GM19467 (cell line): Measurements from ENCODE around the gene ECHS1.
"Not testable (repeated sequence)": the region's sequence is repeated elsewhere in the genome, so short reads cannot be mapped to it uniquely, and the experiment has no call there.

Experiments used
- ATAC-seq: cut with Tn5 transposase; IDR thresholded peaks from one replicate; pipeline ENCODE4 v1.9.1; 2021; ENCODE audit warnings: mild to moderate bottlenecking, moderate library complexity; ENCODE audit not compliant: unreplicated experiment

Gene ECHS1

GRCh38 chr10:133400624-133401424 is 27.7 kb upstream of the ECHS1 start:
- no peak for ATAC-seq

DNA sequence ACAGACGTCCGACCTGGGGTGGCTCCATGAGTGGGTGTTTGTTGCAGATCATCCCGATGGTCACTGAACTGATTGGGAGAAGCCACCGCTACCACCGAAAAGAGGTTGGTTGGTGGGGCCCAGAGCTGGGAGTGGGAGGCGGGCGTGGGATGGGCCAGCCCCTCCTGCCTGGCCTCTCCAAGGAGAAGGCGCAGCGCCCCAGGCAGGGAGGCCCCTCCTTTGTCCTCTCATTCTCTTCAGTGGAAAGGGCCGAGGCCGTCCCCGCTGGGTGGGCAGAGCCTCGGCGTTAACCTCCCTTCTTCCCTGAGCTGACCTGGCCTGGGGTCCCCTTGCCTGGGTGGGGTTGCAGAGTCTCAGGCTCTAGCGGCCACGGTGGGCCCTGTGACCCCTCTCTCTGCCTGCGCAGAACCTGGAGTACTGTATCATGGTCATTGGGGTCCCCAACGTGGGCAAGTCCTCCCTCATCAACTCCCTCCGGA is 26.0 kb upstream of the ECHS1 start:
- no peak for ATAC-seq

DNA sequence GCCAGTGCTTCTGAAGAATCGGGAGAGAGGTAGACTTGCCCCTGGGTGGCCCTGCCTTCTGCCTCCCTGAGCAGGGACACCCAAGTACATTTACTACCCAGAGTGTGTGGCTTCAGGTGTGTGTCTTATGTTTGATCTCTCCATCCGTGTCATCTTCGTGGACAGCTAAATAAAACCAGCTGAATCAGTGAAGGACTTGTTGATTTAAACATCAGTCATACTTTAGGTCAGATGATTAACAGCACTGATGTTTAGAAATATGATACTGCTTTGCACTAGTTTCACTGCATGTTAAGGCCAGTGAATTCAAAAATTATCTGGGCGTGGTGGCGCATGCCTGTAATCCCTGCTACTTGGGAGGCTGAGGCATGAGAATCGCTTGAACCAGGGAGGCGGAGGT is 24.8 kb upstream of the ECHS1 start:
- ATAC-seq = no peak

- no peak for ATAC-seq
These were observed 23.0 kb upstream of the ECHS1 start for GRCh38 chr10:133396035-133396624.

GRCh38 chr10:133394801-133395221 is 21.7 kb upstream of the ECHS1 start:
- no peak for ATAC-seq

GRCh38 chr10:133394064-133394663 is 21.0 kb upstream of the ECHS1 start, which contains the start of gene MTG1:
MTG1 (plus strand) TSS chr10:133394157; CDS start chr10:133394221, 64 bp downstream.
- ATAC-seq = peak; percentile 70

DNA sequence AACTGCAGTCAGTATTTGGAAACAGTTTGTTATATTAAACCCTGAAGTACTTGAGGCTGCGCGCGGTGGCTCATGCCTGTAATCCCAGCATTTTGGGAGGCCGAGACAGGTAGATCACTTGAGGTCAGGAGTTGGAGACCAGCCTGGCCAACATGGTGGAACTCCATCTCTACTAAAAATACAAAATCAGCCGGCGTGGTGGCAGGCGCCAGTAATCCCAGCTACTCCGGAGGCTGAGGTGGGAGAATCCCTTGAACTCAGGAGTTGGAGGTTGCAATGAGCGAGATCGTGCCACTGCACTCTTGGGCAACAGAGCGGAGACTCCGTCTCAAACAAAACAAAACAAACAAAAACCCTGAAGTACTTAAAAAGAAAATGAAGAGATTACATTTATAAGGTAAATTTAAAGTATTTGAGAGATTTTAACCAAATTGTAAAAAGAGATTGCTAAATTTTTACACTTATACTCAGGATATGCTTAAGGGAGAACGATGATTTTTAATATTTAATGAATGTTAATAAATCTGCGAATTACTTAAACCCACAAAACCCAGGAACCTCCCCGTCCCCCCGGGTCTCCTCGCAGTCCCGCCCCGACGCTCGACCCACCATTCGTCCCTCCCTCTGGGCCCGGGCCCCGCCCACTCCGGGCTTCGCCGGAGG is 20.4 kb upstream of the ECHS1 start:
- ATAC-seq = no peak

DNA sequence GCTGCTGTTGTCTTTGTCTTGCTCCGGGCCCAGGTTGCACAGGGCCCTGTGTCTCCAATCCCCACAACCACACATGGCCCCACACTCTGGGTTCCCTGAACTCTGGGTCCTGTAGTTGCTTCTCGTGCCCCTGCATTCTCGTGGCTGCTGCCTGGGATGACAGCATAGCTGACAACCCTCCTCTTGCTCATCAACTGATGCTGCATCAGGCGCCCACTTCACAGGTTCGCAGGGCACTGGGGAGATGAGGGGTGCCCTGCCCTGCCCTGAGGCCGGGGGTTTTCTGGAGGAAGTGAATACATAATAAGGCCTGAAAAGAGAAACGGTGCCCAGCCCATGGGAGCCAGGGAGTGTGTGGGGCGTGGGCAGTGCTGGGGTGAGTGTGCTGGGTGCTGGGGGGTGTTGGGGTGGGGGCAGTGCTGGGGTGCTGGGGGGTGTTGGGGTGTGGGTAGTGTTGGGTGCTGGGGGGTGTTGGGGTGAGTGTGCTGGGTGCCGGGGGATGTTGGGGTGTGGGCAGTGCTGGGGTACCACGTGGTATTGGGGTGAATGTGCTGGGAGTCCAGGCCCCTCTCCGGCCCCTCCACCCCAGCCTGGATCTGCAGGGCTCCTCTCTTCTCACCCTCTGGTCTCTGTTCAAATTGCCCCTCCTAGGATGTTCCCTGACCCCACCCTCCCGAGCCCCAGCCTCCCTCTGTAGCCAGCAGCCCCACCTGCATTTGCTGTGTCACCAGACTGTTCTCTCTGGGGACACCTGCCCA is 18.8 kb upstream of the ECHS1 start:
- ATAC-seq = no peak

GRCh38 chr10:133391249-133391635 is 18.1 kb upstream of the ECHS1 start:
- no peak for ATAC-seq

- no peak for ATAC-seq
These were observed 17.6 kb upstream of the ECHS1 start for GRCh38 chr10:133390597-133391248.

DNA sequence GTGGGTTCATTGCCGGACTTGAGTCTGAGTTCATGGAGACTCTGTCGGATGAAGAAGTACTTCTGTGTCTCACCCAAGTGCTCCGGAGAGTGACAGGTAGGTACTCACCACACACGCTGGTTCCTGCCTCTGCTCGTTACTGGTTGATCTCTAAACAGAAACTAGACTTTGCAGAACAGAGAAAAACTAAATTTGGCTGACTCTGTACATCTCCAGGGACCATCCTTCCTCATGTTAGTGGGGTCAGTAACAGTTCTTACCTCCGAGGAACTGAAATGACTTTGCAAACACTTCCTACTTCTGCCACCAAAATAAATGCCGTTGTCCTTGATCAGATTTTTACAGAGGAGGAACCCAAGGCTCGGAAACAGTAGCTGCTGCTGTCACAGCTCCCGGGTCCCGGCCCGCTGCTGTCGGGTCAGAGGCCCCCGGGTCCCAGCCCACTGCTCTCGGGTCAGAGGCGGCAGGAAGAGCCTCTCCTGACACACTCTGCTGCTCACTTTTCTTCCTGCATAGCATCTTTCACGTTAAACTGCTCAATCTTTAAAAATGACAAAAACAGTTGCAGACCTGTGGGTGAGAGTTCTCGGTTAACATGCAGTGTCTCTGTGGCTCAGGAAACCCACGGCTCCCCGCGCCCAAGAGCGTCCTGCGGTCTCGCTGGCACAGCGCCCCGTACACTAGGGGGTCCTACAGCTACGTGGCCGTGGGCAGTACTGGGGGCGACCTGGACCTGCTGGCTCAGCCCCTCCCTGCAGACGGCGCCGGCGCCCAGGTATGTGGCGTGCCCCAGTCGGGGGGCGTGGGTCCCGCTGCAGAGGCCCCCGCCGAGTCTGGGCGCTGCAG is 16.0 kb upstream of the ECHS1 start:
- ATAC-seq = peak; percentile 77

- peak; percentile 5 for ATAC-seq
These were observed 15.2 kb upstream of the ECHS1 start for GRCh38 chr10:133388236-133388972.

- not testable (repeated sequence) for ATAC-seq
These were observed 13.8 kb upstream of the ECHS1 start for GRCh38 chr10:133386951-133387350.

DNA sequence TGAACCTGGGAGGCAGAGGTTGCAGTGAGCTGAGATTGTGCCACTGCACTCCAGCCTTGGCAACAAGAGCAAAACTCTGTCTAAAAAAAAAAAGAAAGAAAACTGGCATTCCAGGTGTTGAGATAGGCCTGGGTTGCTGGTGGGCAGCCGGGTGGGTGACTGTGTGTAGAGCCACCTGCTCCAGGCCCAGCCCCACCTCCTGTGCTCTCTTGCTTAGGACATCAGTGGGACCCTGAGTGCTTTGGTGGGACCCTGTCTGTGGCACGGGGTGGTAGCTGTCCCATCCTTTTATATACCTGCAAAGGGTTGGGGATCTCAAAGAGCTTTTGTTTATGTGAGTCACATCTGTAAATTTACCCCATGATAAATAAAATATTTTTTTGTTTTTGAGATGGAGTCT is 12.1 kb upstream of the ECHS1 start:
- no peak for ATAC-seq

DNA sequence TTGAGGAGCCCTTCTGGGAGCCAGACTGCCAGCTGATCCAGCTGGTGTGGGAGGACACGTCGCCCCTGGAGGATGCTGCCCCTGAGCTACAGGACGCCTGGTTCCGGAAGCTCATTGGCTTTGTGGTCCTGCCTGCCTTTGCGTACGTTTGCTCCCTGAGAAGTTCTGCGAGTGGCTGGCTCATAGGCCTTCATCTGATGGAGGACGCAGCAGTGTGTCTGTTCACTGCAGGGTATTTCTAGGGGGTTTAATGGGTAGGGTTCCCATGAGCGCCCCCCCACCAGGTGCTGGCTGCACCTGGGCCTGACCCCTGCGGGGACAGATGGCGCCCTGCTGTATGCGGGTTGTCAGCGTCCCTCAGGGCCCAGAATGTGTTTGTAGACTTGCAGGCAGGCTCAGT is 10.9 kb upstream of the ECHS1 start:
- no peak for ATAC-seq

DNA sequence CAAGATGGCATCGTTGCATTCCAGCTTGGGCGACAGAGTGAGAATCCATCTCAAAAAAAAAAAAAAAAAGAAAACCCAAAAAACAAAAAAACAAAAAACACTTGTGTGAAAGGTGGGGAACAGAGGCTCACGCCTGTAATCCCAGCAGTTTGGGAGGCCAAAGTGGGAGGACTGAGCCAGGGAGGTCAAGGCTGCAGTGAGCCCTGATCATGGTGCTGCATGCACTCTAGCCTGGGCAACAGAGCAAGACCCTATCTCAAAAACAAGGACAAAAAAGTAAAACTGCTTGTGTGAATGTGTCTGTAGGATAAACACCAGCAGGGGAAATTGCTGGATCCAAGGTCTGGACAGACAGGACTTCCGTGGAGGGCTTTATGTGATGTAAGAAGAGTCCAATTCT is 10.4 kb upstream of the ECHS1 start:
- ATAC-seq = no peak

GRCh38 chr10:133381036-133381435 is 7.9 kb upstream of the ECHS1 start:
- no peak for ATAC-seq

- no peak for ATAC-seq
These were observed 6.9 kb upstream of the ECHS1 start for GRCh38 chr10:133379801-133380666.
